ENCODE measurements around the gene YBX2.
"Not testable (repeated sequence)": the region's sequence is repeated elsewhere in the genome, so short reads cannot be mapped to it uniquely, and the experiment has no call there.

YBX2 gene

DNA sequence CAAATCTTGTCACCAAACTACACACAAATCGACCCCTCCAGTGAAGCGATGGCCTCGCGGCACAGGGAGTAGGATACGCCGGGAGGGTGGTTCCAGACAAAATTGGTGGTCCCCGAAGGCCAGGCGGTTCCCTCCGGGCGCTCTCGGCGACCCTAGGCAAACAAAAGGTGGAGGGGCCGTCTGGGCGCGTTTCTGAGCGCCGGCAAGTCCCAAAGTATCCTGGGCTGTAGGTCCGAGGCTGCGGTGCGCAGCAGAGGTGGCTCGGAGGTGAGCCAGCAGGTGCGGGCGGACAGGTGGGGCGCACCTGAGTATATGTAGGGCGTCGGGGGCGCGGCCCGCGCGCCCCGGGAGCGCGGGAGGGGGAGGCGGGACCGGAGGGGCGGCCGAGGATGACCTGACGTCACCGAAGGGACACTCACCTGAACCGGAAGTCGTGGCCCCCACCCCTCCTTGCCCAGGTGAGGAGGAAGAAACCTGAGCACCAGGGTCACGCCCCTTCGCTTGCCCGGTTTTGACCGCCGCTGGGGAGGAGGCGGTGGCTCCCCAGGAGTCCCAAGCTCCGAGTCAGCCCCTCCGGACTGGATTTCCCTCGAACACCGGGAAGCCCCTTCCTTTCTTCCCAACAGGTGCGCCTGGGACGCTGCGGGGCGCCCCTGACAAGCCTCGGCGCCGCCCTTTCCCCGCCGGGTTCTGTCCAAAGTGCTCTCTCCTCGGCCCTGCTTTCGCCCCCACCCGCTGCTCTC, 32.1 kb downstream of the YBX2 start, which contains the start of gene CLDN7:
TSS of gene CLDN7 (minus strand) at position 287 of the 743 bp plus-strand sequence. CDS start 435 bp downstream, outside the sequence.
- DNase-seq: peak; percentile 55

DNA sequence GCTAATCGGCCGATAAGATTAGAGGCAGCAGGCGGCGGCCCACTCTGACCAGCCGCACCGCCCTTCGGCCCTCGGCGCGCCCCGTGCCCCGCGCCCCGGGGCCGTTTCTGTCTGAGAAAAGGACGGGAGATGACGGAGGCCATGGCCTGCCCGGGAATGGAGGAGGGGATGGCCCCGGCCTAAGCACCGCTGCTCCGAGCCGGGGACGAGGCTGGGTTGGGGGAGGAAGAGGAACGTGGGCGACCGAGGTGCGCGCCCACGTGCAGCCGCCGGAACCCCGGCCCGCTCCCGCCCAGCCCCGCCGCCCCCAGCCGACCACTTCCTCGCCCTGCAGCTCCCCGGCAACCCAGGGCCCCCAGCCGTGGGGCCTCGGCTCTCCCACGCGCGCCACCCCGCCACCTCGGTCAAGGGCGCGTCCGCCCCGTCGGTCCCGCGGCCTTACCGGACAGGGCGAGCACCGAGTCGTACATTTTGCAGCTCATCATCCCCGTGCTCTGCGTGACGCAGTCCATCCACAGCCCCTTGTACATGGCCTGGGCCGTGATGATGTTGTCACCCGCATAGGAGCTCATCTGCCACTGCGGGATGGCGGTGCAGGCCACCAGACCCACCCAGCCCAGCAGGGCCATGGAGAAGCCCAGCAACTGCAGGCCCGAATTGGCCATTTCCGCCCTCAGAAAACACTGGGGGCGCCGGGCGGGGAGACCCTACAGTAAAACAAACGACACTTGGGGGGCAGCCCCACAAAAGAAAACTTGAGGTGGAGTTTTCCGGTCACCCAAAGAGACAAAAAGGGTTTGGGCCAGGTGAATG, 32.9 kb downstream of the YBX2 start:
- DNase-seq: no peak

DNA sequence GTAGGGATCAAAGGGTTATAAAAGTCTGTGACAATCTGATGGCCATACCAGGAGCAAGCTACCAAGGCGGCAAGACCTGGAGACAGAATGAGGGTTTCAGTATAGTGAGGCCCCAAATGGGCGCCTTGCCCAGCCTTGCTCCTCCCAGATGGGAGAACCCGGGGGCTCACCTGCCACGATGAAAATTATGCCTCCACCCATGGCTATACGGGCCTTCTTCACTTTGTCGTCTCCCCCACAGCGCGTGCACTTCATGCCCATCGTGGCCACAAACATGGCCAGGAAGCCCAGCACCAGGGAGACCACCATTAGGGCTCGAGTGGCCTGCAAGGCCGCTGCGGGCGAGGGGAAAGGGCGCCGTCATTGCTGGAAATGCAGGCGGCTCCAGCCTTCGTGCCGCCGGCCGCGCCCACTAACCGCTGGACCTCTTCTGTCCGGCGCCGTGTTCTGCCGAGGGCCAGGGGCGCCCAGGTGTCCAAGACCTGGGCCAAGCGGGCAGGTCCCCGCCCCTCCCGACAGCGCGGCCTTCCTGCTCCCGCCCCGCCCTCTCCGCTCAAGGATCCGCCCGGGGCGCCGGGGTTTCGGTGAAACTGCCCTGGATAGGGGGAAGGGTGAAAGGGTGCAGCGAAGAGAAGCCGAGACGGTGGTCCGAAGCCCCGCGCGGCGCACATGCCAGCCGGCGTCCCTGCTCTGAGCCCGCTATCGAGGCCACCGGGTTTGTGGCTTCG, 33.6 kb downstream of the YBX2 start:
- no peak for DNase-seq

DNA sequence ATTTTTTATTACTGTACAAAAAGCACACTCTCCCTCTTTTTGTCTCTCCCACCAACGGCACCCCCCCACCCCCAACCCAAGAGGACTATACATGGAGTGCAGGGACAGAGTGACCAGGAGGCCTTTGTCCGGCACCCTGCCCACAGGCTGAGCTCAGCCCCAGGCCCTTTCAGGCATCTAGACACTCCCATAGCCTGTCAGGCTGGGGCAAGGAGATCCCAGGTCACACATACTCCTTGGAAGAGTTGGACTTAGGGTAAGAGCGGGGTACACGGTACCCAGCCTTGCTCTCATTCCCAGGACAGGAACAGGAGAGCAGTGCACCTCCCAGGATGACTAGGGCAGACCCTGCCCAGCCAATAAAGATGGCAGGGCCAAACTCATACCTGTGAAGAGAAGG, 34.3 kb downstream of the YBX2 start:
- no peak for DNase-seq

DNA sequence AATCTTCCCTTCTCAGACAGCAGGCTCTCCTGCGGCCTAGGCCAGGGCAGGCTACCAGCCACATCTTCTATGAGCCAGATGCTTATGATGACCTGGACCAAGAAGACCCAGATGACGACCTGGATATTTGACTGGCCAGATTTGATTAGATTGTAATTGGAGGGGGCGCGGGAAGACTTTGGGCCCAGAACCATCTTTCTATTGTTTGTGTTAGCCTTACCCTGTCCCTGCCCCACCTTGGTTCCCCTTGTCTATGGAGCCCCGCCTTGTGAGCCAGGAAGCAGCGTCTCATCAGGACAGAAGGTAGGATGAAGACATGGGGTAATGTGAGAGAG, 34.9 kb downstream of the YBX2 start:
- no peak for DNase-seq

DNA sequence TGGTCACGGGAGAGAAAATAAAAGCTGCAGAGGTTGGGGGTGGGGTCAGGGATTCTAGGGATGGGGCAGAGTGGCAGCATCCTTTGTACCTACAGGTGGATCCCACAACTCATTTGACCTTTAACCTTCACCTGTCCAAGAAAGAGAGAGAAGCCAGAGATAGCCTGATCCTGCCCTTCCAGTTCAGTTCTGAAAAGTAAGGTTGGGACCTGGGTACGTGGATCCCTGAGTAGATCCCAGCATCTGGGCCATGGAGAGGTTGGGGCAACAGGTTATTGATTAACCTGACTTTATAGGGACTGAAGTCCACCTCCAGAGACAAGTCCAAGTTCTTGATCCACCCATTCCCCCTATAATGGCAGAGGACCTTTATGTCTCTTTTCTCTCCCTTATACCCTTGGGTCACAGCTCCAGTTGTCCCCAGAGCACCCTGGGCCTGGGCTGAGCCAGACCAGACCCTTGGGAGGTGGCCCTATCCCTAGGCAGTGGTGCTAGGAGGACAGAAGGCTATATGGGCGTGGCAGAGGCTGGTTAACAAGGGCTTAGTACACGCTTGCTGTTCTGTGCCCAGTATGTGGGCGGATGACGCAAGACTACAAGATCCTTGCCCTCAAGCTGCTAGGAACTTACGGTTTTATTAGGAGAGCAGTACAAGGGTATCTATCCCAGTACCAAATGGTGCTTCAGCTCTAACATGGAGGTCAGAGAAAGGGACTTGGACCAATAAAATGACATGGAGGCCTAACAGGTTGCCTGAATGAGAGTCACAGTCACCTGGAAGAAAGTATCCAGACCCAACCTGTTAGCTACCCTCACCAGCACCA, 35.5 kb downstream of the YBX2 start:
- no peak for DNase-seq

DNA sequence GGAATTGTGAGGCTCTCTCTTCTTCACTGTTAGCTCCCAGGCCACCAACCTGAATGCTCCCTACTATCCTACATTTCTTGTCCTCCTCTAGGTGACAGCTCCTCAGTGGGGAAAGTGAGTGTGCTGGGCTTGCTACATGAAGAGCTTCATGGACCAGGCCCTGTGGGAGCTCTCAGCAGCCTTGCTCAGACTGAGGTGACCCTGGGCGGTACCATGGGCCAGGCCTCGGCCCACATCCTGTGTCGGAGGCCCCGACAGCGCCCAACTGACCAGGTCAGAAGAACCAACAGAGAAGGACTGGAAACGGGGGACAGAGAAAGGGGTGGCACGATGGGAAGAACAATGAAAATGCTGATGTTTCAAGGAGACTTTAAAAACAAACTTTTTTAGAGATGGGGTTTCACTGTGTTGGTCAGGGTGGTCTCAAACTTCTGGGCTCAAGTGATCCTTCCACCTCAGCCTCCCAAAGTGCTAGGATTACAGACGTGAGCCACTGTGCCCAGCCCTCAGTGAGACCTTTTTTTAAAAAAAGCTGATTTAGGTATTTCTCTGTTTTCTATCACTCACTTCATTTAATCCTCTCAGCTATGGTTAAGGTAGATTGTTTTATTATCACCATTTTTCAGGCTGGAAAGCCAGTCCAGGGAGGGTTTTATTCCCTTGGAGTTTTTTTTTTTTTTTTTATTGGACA, 37.5 kb downstream of the YBX2 start:
- DNase-seq: no peak

DNA sequence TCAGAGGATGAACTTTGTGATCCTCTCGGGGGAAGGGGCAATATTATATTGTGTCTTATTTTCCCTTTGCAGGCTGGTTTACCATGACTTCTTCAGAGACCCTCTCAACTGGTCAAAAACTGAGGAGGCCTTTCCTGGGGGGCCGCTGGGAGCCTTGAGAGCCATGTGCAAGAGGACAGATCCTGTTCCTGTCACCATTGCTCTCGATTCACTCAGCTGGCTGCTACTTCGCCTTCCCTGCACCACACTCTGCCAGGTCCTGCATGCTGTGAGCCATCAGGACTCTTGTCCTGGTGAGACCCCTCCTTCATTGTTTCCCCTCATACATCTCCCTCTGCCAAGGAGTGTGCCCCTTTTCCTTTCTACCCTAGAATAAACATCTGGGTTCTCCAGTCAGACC, 39.9 kb downstream of the YBX2 start:
- no peak for DNase-seq

DNA sequence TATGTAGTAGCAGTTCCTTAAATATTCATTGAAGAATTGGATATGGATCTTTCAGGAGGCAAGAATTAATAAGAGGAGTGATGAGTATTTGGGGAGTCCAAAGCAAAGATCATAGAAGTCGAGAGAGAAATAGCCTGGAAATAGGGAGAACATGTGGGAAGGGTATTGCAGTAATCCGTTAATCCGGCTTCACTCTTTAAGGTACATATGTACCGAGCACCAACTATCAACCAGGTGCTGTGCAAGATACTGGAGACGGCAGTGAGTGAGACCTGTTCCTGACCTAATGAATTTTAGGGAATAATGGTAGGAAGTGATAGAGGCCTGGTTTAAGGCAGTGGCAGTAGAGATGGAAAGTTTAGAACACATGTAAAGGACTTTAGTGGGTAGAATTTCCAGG, 41.4 kb downstream of the YBX2 start:
- DNase-seq: no peak

DNA sequence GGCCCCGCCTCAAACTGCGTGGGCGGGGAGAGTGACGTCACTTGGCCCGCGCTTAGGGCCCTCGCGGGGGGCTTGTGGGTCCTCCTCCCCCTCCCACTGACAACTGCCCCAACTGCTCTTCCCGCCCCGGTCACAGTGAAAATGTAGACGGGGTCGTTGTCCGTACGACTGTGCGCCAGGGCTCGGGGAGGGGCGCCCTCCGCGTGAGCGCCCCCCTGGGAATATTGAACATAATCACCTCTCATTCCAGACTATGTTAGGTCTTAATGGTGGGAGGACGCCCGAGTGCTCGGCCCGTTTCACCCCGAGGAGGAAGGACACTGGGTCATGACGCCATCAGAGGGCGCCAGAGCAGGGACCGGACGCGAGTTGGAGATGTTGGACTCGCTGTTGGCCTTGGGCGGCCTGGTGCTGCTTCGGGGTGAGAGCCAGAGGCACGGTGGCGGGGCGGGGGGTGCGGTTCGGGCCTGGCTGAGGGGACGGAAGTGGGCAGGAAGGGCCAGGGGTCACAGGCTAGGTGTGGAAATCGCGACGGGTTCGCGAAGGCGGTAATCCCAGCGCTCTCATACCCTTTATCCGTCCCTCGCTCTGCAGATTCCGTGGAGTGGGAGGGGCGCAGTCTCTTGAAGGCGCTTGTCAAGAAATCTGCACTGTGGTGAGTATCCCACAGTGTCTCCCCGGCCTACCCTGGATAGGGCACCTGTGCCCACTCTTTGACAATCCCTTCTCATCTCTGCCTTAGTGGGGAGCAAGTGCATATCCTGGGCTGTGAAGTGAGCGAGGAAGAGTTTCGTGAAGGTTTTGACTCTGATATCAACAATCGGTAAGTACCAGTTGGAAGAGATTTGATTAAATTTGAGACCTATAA, 42.0 kb downstream of the YBX2 start, which contains the start of gene ELP5:
TSS of gene ELP5 (plus strand) at position 40 of the 868 bp plus-strand sequence. CDS start at position 376, 336 bp downstream.
- peak; percentile 64 for DNase-seq

DNA sequence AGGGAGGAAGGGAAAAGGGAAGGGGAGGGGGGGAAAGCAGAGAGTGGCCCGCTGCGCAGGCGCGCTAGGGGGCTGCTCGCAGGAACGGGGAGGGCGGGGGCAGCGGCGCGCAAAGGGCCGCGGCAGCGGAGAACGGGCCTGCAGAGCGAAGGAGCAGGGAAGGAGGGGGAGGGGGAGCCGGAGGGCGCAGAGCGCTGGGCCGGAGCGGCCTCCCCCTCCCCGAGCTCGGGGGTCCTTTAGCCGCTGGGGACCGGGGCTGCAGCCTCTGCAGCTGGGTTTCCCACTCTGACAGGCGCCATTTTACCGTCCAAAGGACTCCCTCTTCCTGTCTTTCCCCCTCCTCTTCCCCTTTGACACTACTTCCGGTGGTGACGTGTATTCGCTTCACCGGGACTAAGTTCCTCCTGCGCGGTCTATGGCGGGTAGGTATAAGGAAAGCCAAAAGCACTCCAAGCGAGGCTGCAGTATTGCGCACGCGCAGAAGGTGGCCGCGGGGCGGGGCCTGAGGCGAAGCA, 42.7 kb downstream of the YBX2 start, which contains the start of gene CTDNEP1:
TSS of gene CTDNEP1 (minus strand) at position 74 of the 515 bp plus-strand sequence. CDS start 438 bp downstream, outside the sequence.
- peak; percentile 87 for DNase-seq

DNA sequence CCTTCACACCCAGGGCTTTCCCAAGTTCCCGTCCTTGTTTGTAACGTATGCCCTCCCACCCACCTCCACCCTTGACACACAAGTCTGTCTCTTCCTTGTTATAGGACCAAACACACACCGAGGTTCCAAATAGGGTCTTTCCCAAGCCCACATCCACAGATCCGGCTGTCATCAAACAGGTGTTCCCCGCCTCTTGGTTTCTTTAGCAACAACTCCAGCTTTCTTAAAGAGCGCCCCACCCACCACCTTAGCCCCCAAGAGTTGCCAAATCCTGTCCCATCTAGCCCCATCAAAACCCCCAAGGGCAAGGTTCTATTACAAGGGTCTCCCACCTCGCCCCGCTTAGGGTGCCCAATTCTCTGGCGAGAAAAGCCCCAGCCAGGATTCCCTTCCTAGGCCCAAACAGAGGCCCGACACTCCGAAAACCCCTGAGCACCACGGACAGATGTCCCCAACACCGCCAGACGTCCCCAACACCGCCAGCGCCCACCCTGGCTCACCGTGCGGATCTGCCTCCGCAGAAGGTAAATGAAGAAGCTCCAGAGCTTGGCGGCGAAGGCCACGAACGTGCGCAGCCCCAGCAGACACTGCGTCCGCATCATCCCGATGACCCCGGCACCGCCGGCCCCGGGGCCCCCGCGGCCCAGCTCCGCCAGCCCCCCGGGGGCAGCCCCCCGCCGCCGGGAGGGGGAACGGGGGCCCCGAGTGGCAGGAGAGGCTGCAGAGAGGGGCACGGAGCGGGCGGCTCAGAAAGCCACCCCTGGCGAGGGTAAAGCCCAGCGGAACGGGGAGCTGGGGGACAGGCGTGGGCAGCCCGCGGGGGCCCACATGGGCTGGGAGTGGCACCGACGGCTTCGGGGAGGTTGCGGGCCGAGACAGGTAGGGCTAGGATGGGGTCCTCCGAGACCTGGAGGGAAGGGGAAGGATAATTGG, 43.5 kb downstream of the YBX2 start:
- DNase-seq: no peak

DNA sequence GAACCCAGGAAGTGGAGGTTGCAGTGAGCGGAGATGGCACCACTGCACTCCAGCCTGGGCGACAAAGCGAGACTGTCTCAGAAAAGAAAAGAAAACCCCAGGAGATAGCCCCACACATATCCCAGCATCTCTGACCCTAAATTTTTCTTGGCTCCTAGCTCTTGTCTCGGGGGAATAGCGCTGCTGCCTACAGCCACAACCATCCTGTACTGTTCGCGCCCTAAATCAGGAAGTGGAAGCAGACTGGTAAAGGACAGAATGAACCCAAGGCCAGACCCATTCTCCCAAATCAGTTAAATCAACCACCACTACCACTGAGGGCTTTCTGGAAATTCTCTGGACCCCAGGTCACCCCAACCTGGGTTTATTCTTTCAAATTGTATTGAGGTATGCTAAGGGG, 44.6 kb downstream of the YBX2 start:
- no peak for DNase-seq

DNA sequence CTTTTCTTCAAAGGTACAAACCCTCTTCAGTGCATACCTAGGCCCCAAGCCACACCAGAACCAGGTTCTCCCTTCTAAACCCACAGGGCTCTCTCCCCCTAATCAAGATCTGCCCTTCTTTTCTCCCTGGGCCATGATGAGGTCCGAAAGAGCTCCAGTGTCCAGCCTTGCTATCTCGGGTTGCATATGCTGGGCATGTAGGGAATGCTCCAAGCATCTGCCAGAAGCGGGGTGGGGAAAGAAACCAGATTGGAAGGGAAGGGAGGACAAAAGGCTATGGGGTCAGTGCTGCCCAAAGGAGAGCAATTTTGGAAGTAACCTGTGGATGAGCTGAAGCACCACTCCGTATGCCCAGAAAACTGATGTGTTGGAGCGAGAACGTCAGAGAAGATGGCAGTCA, 45.2 kb downstream of the YBX2 start:
- DNase-seq: no peak

DNA sequence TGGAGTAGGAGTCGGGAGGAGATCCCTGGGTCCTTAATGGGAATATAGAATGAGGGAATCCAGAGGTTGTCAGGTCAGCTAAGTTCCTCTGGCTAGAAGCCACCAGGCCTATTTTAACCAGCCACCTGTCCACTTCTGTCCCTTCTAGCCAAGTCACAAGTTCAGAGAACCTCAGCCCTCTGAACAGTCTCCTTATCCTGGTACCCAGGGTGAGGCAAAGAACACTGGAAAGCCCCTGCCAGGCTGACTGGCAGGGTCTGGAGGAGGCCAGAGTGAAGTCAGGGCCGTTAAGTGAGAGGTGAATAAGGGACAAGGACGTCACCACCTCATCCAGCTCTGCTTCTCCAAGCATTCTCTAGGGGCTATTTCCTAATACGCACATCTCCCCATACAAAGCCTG, 45.6 kb downstream of the YBX2 start:
- DNase-seq: no peak

DNA sequence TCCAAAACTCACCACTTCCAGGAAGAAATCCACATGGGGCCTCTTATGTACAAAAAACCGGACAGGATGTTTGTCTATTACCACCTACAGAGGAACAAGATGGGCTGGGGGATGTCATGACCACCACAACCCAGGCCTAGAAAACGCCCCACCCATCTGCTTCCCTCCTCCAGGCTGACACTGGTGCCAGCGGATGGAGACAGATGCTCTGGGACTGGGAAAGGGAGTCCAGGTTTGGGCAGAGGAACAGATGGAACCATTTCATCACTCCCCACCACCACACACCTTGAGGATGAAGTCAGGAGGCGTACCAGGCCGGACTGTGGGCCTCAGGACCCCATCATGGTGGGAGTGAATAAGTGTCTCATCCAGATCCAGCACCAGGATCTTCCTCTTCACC, 47.7 kb downstream of the YBX2 start:
- DNase-seq: no peak

DNA sequence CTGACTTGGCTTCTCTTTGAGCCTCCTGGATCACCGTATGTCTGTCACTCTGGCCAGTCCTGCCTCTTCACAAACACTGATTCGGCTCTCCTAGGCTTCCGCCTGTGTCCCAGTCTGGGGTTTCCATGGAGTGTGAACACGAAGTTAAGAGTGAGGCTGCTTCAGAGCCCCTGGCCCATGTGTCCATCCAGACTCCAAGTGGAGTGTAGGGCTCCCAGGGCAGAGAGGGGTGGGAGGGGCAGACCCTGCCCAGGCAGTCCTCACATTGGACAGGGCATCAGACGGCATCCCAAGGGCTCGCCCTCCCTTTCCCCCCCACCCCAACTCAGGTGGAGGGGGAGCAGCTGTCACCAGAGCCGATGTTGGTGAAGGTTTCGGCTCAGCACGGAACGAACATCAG, 50.6 kb downstream of the YBX2 start:
- DNase-seq: not testable (repeated sequence)

DNA sequence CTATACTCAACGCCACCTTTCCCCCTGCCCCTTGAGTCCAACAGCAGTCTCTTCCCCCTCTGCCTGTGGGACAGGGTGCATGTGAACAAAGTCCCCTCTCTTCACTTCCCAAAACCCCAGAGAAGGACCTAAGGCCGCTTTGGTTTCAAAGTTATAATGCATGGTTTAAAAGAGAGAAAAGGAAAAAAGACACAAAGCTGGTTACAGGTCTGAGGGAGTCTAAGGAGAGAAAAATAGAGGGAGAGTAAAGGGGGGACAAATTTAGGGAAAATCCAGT, 51.0 kb downstream of the YBX2 start:
- DNase-seq: no peak

DNA sequence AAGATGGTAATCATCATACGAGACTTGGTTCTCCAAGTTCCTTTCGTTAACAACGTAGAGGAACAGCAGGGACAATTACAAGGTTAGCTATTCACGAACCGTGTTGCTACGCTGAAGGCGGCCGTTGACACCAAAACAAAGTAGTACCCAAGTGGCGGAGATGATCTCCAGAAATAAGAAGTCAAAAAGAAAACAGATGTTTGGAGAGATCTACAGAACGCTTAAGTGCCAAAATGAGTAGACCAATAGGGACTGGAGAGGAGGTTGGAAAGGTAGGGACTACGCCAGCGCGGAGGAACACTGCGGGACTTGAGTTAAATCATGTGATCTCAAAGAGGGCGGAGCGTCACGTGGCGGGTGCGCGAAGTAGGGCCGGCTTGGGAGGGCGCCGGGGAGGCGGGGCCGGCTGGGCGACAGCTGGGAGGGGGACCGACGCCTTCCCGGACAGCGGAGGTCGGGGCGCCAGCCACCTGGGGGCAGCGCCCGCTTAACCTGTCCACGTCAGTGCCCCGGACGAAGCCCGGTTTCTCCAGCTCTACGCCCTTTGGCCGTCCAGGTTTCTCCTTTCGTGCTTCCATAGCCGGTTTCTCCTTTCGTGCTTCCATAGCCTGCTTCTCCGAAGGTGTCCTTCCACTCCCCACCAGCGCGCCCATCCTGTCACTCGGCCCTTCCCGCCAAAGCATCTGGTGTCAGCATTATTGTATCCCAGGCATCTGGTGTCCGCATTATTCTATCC, 51.6 kb downstream of the YBX2 start:
- peak; percentile 79 for DNase-seq

Measured in NCI-H774 (cell line).